OCI-LY7 (cell line): ENCODE data around the gene TAAR6. TPM values are rescaled to one million over a fixed set of nuclear protein-coding genes. Genes with fewer than 3 reads are reported as not detected.
"Not testable (repeated sequence)": the region's sequence is repeated elsewhere in the genome, so short reads cannot be mapped to it uniquely, and the experiment has no call there.

ENCODE experiments used
- BruUV-seq: library from RNA; stranded (reverse); fragments of 400-500 nt; replicated peaks from 2 replicates; lab custom pipeline; 2021; lab: Mats Ljungman, UMichigan
- CTCF ChIA-PET: fragments of 300-600 bp; sonication (Branson Sonifier 250); formaldehyde crosslinking; loops from one replicate; lab custom pipeline; 2022; ENCODE audit warnings: antibody characterized with exemption; ENCODE audit not compliant: unreplicated experiment; lab: Charles Lee
- POLR2A ChIA-PET: fragments of 300-600 bp; sonication (Branson Sonifier 250); formaldehyde crosslinking; loops from one replicate; lab custom pipeline; 2022; ENCODE audit warnings: antibody characterized with exemption; lab: Charles Lee
- DNase-seq: peaks from one replicate; pipeline ENCODE4 v3.0.0-alpha.2; 2015; ENCODE audit warnings: low spot score
- H2AFZ ChIP-seq: fragments of 200-600 bp; sonication (generic), shearing (Covaris generic); 2 replicates; pipeline ENCODE4 v1.6.1; 2014; ENCODE audit warnings: mild to moderate bottlenecking, antibody characterized with exemption, low read length, moderate library complexity
- H3K27ac ChIP-seq: fragments of 200-600 bp; sonication (generic); 2 replicates; pipeline ENCODE4 v1.5.1; 2014; ENCODE audit warnings: mixed run types, low read depth, mild to moderate bottlenecking, moderate library complexity, low read length, inconsistent platforms; ENCODE audit not compliant: poor library complexity, severe bottlenecking
- H3K36me3 ChIP-seq: fragments of 200-600 bp; sonication (generic); 2 replicates; pipeline ENCODE4 v1.6.1; 2014; ENCODE audit warnings: mild to moderate bottlenecking, antibody characterized with exemption, low read length, moderate library complexity, mixed read lengths; ENCODE audit not compliant: insufficient read depth
- H3K4me1 ChIP-seq: fragments of 200-600 bp; sonication (generic); 2 replicates; pipeline ENCODE4 v1.5.1; 2014; ENCODE audit warnings: mild to moderate bottlenecking, low read length; ENCODE audit not compliant: insufficient read depth, poor library complexity, severe bottlenecking
- H3K4me2 ChIP-seq: fragments of 200-600 bp; sonication (generic); 2 replicates; pipeline ENCODE4 v1.6.1; 2014; ENCODE audit warnings: mild to moderate bottlenecking, low read length
- H3K4me3 ChIP-seq: fragments of 200-600 bp; sonication (generic); 2 replicates; pipeline ENCODE4 v1.5.1; 2014; ENCODE audit warnings: mild to moderate bottlenecking, low read depth, low read length; ENCODE audit not compliant: poor library complexity, severe bottlenecking
- H3K79me2 ChIP-seq: fragments of 200-600 bp; sonication (generic); 2 replicates; pipeline ENCODE4 v1.6.1; 2016; ENCODE audit warnings: low read depth, mild to moderate bottlenecking, low read length, moderate library complexity, mixed read lengths; ENCODE audit not compliant: insufficient read depth
- H3K9me2 ChIP-seq: fragments of 200-600 bp; sonication (generic); 2 replicates; pipeline ENCODE4 v1.6.1; 2016; ENCODE audit warnings: mild to moderate bottlenecking, low read length, mixed read lengths; ENCODE audit not compliant: insufficient read depth
- H3K9me3 ChIP-seq: fragments of 200-600 bp; sonication (generic); 2 replicates; pipeline ENCODE4 v1.6.1; 2014; ENCODE audit warnings: mild to moderate bottlenecking, mixed run types, low read length, mixed read lengths
- H4K20me1 ChIP-seq: fragments of 200-600 bp; sonication (generic); 2 replicates; pipeline ENCODE4 v1.6.1; 2014; ENCODE audit warnings: mild to moderate bottlenecking, antibody characterized with exemption, low read length, moderate library complexity, mixed read lengths; ENCODE audit not compliant: insufficient read depth
- EZH2phosphoT487 ChIP-seq: fragments of 200-600 bp; sonication (generic); IDR thresholded peaks from 2 replicates; pipeline ENCODE4 v1.6.1; 2018; ENCODE audit warnings: low read depth, borderline replicate concordance, mild to moderate bottlenecking, mixed run types, antibody characterized with exemption, low read length, moderate library complexity, mixed read lengths
- intact Hi-C: fragments of 100-400 bp; cut with micrococcal nuclease; formaldehyde crosslinking; loops from one replicate; pipeline ENCODE4 v1.10.0; 2022; ENCODE audit not compliant: unreplicated experiment
- total RNA-seq, 2 experiments: library from RNA; depleted of rRNA in 1 of 2; stranded (reverse); fragments of >200 nt in 1 of 2; shearing (Covaris generic) in 1 of 2; gene quantifications; 2 replicates each; pipeline ENCODE4 v1.2.3, GENCODE V29; 2014 to 2022
- TF ChIP-seq, protein P1 (sequence below): fragments of 200-600 bp; sonication (generic); conservative IDR thresholded peaks from 2 replicates; pipeline ENCODE4 v1.5.1; 2014; ENCODE audit warnings: mild to moderate bottlenecking, antibody characterized with exemption, low read length, moderate library complexity, mixed read lengths

The TAAR6 gene
- total RNA-seq, 2 experiments from 2014 or later = not detected

- no TSS peak for BruUV-seq
Observed at GRCh38 chr6:132548746-132549463, 21.2 kb upstream of the TAAR6 start.

DNA sequence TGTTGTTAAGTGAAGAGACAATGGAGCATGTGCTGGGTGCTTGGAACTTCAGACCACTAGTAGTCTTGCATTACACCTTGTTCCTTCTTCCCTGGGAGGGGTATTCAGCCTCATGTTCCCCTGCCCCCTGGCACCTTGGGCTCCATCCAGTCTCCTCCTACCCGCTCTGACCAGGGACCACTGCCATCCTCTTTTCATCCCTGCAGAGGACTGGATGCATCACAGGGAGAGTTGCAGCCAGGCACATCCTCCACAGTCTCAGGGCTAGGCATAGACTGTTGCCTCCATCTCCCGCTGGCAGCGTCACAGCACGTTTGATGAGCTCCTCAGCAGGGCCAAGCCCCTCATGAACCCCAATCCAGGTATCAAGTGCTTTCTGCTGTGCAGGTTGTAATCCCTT is 18.9 kb upstream of the TAAR6 start:
- Histone ChIP-seq H2AFZ (no peak overlapping the region), H4K20me1 (no peaks in the 10 kb centered on the region), H3K4me3 (no peak overlapping the region), H3K27ac (no peak overlapping the region), H3K9me2 (no peaks in the 10 kb centered on the region), H3K9me3 (no peaks in the 10 kb centered on the region), H3K4me2 (no peak overlapping the region), H3K79me2 (no peaks in the 10 kb centered on the region), H3K4me1 (no peaks in the 10 kb centered on the region), H3K36me3 (no peaks in the 10 kb centered on the region)
- intact Hi-C loops = no loop called here
- DNase-seq = no peak
- ChIA-PET CTCF (no interaction called here), POLR2A (interaction anchor here (0.5 kb wide), 1 partner anchor 272 kb away, joined by 5 read pairs; no protein-coding TSS in a partner anchor)
- BruUV-seq = no TSS peak
- no peak for TF ChIP-seq EZH2phosphoT487
- TF ChIP-seq, protein P1, sequence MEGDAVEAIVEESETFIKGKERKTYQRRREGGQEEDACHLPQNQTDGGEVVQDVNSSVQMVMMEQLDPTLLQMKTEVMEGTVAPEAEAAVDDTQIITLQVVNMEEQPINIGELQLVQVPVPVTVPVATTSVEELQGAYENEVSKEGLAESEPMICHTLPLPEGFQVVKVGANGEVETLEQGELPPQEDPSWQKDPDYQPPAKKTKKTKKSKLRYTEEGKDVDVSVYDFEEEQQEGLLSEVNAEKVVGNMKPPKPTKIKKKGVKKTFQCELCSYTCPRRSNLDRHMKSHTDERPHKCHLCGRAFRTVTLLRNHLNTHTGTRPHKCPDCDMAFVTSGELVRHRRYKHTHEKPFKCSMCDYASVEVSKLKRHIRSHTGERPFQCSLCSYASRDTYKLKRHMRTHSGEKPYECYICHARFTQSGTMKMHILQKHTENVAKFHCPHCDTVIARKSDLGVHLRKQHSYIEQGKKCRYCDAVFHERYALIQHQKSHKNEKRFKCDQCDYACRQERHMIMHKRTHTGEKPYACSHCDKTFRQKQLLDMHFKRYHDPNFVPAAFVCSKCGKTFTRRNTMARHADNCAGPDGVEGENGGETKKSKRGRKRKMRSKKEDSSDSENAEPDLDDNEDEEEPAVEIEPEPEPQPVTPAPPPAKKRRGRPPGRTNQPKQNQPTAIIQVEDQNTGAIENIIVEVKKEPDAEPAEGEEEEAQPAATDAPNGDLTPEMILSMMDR = no peak

More at GRCh38 chr6:132548746-132549463, 21.2 kb upstream of the TAAR6 start:
- no peak overlapping the region for H2AFZ ChIP-seq
- no peak overlapping the region for H3K4me3 ChIP-seq
- H3K9me3 ChIP-seq = no peaks in the 10 kb centered on the region
- ChIA-PET CTCF (no interaction called here), POLR2A (no interaction called here)
- intact Hi-C loops = no loop called here
- no peaks in the 10 kb centered on the region for H3K4me1 ChIP-seq
- no peaks in the 10 kb centered on the region for H3K79me2 ChIP-seq
- H3K9me2 ChIP-seq = no peaks in the 10 kb centered on the region
- DNase-seq = no peak
- H4K20me1 ChIP-seq = no peaks in the 10 kb centered on the region
- no peak overlapping the region for H3K27ac ChIP-seq
- TF ChIP-seq, protein P1 = no peak
- no peak for TF ChIP-seq EZH2phosphoT487
- no peak overlapping the region for H3K4me2 ChIP-seq
- no peaks in the 10 kb centered on the region for H3K36me3 ChIP-seq

DNA sequence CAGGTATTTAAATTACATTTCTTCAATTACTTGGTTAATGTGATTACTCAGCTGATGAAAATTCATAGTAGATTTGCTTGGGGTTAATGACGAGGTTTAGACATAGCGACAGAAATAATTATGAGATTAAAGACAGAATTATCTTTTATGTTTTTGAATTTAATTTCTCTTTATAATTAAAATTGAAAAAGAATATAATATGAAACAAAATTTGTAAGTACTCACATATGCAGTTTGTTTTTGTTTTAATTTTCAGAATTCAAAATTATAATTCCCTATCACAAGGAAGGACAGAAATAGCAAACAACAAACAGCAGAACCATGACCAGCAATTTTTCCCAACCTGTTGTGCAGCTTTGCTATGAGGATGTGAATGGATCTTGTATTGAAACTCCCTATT is 17.8 kb upstream of the TAAR6 start, which contains the start of gene TAAR8:
Gene TAAR8, plus strand, starts transcription at position 301 of the 400 bp plus-strand sequence. Its CDS starts 21 bp downstream, at position 322.
- no peaks in the 10 kb centered on the region for H3K36me3 ChIP-seq
- no peaks in the 10 kb centered on the region for H3K9me2 ChIP-seq
- ChIA-PET CTCF (no interaction called here), POLR2A (interaction anchor here (0.6 to 2.0 kb wide), 3 partner anchors 9 to 96 kb away, joined by 3 to 11 read pairs (median 5); no protein-coding TSS in a partner anchor)
- no peak within 1 kb of the TSS for H3K27ac ChIP-seq
- no peaks in the 10 kb centered on the region for H3K9me3 ChIP-seq
- H3K4me2 ChIP-seq = no peak within 1 kb of the TSS
- H2AFZ ChIP-seq = no peak within 1 kb of the TSS
- TF ChIP-seq, protein P1 = no peak
- no peak for TF ChIP-seq EZH2phosphoT487
- BruUV-seq = no TSS peak
- intact Hi-C loops = no loop called here
- no peak for DNase-seq
- no peaks in the 10 kb centered on the region for H3K79me2 ChIP-seq
- no peaks in the 10 kb centered on the region for H4K20me1 ChIP-seq
- H3K4me1 ChIP-seq = no peaks in the 10 kb centered on the region
- H3K4me3 ChIP-seq = no peak within 1 kb of the TSS

DNA sequence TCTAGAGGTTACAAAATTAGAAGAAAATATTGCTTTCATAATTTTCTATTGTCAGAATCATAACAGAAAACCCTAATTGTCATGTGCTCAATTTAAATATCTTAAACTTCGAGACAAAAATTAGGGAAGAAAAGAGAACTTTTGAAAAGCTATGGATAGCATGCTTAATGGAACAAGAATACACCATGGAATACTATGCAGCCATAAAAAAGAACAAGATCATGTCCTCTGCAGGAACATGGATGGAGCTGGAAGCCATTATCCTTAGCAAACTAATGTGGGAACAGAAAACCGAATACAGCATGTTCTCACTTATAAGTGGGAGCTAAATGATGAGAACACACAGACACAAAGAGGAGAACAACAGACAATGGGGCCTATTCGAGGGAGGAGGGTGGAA is 10.0 kb upstream of the TAAR6 start:
- H3K4me3 ChIP-seq, H3K79me2 ChIP-seq, CTCF ChIA-PET, DNase-seq, H3K9me3 ChIP-seq, H3K27ac ChIP-seq, H3K9me2 ChIP-seq, H3K36me3 ChIP-seq, H2AFZ ChIP-seq, H3K4me2 ChIP-seq, H3K4me1 ChIP-seq, BruUV-seq, intact Hi-C loops, H4K20me1 ChIP-seq: not testable (repeated sequence)
- POLR2A ChIA-PET = interaction anchor here (0.6 to 3.2 kb wide), 3 partner anchors 13 to 642 kb away, joined by 3 to 9 read pairs (median 4); no protein-coding TSS in a partner anchor
